Measurements from ENCODE around the gene PITPNC1. TPM values are rescaled to one million over a fixed set of nuclear protein-coding genes. Genes with fewer than 3 reads are reported as not detected.

The PITPNC1 gene
- total and polyA plus RNA-seq, 11 donors, result 7.0 to 20.8 (median 11.3) TPM

GRCh38 chr17:67605256-67605912 lies 228.3 kb downstream of the PITPNC1 start:
- H3K27me3 ChIP-seq, result no peaks in the 10 kb centered on the region
- peak overlapping the region in 8 of 12 donors; percentile 0 to 39 (median 10) for H3K27ac ChIP-seq
- intact Hi-C loops (cut with DNase I), result loop anchor here in 8 of 10 donors (5.0 to 10.0 kb wide), 5 partner anchors 111 to 231 kb away; partner anchors contain the start of gene PITPNC1 (in 7 of the 8)
- peaks cover 0 to 42% (median 31%) of the 10 kb centered on the region in 12 donors for H3K4me1 ChIP-seq
- DNase-seq (peak; percentile 61 to 79 (median 73)), ATAC-seq (peak; percentile 80 to 86 (median 84))
- H3K4me3 ChIP-seq, result no peak overlapping the region
- H3K36me3 ChIP-seq, result peaks cover 0 to 7% (median 0%) of the 10 kb centered on the region in 9 donors
- 14 to 19% (median 18%) methylated on average over 17 of the region's 17 CpGs for WGBS, 4 donors
- peaks cover 0 to 5% (median 0%) of the 10 kb centered on the region in 12 donors for H3K9me3 ChIP-seq
- TF ChIP-seq CTCF (IDR thresholded peaks at IDR 0.05) (no peak), POLR2A (IDR thresholded peaks at IDR 0.05) (no peak)

- 14 to 22% (median 18%) methylated on average over 10 of the region's 10 CpGs for WGBS, 4 donors
- peak in 2 of 4 donors; percentile 30 to 33 for ATAC-seq
- peak in 4 of 5 donors; percentile 40 to 54 (median 45) for DNase-seq
These were observed 229.4 kb downstream of the PITPNC1 start for GRCh38 chr17:67606471-67606870.

GRCh38 chr17:67606896-67607604 lies 230.0 kb downstream of the PITPNC1 start:
- intact Hi-C loops (cut with DNase I), result loop anchor here in 8 of 10 donors (5.0 to 10.0 kb wide), 5 partner anchors 112 to 232 kb away; partner anchors contain the start of gene PITPNC1 (in 7 of the 8)
- H3K4me3 ChIP-seq, result no peak overlapping the region
- 42 to 52% (median 46%) methylated on average over 10 of the region's 10 CpGs for WGBS, 4 donors
- peak overlapping the region in 3 of 12 donors; percentile 5 to 25 (median 15) for H3K27ac ChIP-seq
- ATAC-seq (peak; percentile 3 to 76 (median 60)), DNase-seq (peak in 2 of 5 donors; percentile 55 to 58)
- H3K4me1 ChIP-seq, result peaks cover 0 to 35% (median 31%) of the 10 kb centered on the region in 12 donors
- no peaks in the 10 kb centered on the region for H3K27me3 ChIP-seq
- TF ChIP-seq CTCF (IDR thresholded peaks at IDR 0.05) (peak in 2 of 12 donors; percentile 7 to 21), POLR2A (IDR thresholded peaks at IDR 0.05) (no peak)
- H3K36me3 ChIP-seq, result peaks cover 0 to 7% (median 0%) of the 10 kb centered on the region in 9 donors
- no peaks in the 10 kb centered on the region for H3K9me3 ChIP-seq

More at GRCh38 chr17:67606471-67606870, 229.4 kb downstream of the PITPNC1 start:
- no peaks in the 10 kb centered on the region for H3K27me3 ChIP-seq
- H3K4me3 ChIP-seq, result no peak overlapping the region
- H3K27ac ChIP-seq, result peak overlapping the region in 6 of 12 donors; percentile 1 to 48 (median 10)
- H3K36me3 ChIP-seq, result peaks cover 0 to 7% (median 0%) of the 10 kb centered on the region in 9 donors
- no peak for TF ChIP-seq POLR2A (IDR thresholded peaks at IDR 0.05)
- TF ChIP-seq CTCF (IDR thresholded peaks at IDR 0.05), result no peak
- no peaks in the 10 kb centered on the region for H3K9me3 ChIP-seq
- H3K4me1 ChIP-seq, result peaks cover 0 to 41% (median 31%) of the 10 kb centered on the region in 12 donors
- intact Hi-C loops (cut with DNase I), result loop anchor here in 8 of 10 donors (5.0 to 10.0 kb wide), 5 partner anchors 112 to 232 kb away; partner anchors contain the start of gene PITPNC1 (in 7 of the 8)

GRCh38 chr17:67610061-67610460 lies 233.0 kb downstream of the PITPNC1 start:
- Histone ChIP-seq H3K4me3 (no peak overlapping the region), H3K27ac (no peak overlapping the region), H3K27me3 (no peaks in the 10 kb centered on the region), H3K9me3 (no peaks in the 10 kb centered on the region), H3K36me3 (peaks cover 0 to 7% (median 0%) of the 10 kb centered on the region in 9 donors), H3K4me1 (peaks cover 0 to 31% (median 22%) of the 10 kb centered on the region in 12 donors)
- intact Hi-C loops (cut with DNase I), result no loop called here
- DNase-seq, result no peak
- TF ChIP-seq POLR2A (IDR thresholded peaks at IDR 0.05) (no peak), CTCF (IDR thresholded peaks at IDR 0.05) (no peak)
- 97 to 98% (median 98%) methylated on average over 8 of the region's 8 CpGs for WGBS, 4 donors
- ATAC-seq, result no peak
